Esophagus squamous epithelium (tissue), 5 donors: Measurements from ENCODE around the gene RIMKLB. TPM values are rescaled to one million over a fixed set of nuclear protein-coding genes. Genes with fewer than 3 reads are reported as not detected.

Experiments
- DNase-seq: peaks from one replicate; lab custom pipeline; 2025; lab: John Stamatoyannopoulos, UW
- H3K27ac ChIP-seq, 4 donors: fragments of 200-600 bp; sonication (generic); one replicate each; pipeline ENCODE4 v1.5.1; 2016 to 2019; ENCODE audit warnings: mild to moderate bottlenecking in 1 of 4
- H3K27me3 ChIP-seq, 4 donors: fragments of 200-600 bp; sonication (generic); 1 replicate in 3 of 4; 2 replicates in 1 of 4; pipeline versions ENCODE4 v1.5.1 to v1.6.0; 2017 to 2021; ENCODE audit warnings: antibody characterized with exemption in 1 of 4
- H3K36me3 ChIP-seq, 3 donors: fragments of 200-600 bp; sonication (generic); one replicate each; pipeline ENCODE4 v1.5.1; 2016 to 2019
- H3K4me1 ChIP-seq, 3 donors: fragments of 200-600 bp; sonication (generic); one replicate each; pipeline ENCODE4 v1.5.1; 2017 to 2019
- H3K4me3 ChIP-seq, 4 donors: fragments of 200-600 bp; sonication (generic); 1 replicate in 3 of 4; 2 replicates in 1 of 4; pipeline ENCODE4 v1.5.1; 2016 to 2019; ENCODE audit warnings: mild to moderate bottlenecking in 2 of 4, moderate library complexity in 1 of 4
- H3K9me3 ChIP-seq, 3 donors: fragments of 200-600 bp; sonication (generic); one replicate each; pipeline ENCODE4 v1.5.1; 2016 to 2019
- POLR2A ChIP-seq, 4 donors: fragments of 450-650 bp; IDR thresholded peaks; one replicate each; pipeline ENCODE4 v1.6.1; 2017; ENCODE audit warnings: antibody characterized with exemption in 4 of 4, mild to moderate bottlenecking in 4 of 4, moderate library complexity in 3 of 4
- WGBS, 2 donors: methylation state at CpG; one replicate each; pipeline ENCODE4 v1.1.5; 2018; 5-methylcytosine and 5-hydroxymethylcytosine counted together
- intact Hi-C: fragments of 100-400 bp; cut with DNase I; formaldehyde crosslinking; loops from one replicate; pipeline ENCODE4 v1.15.0; 2022
- total RNA-seq, 4 donors: library from RNA; depleted of rRNA; stranded (reverse); fragments of >200 nt; gene quantifications; one replicate each; pipeline ENCODE4 v1.1.0, GENCODE V29; 2016
- TF ChIP-seq, protein P1 (sequence below), 6 experiments: fragments of 450-650 bp in 4 of 6; fragments of 200-600 bp in 2 of 6; sonication (generic) in 2 of 6; IDR thresholded peaks; one replicate each; pipeline ENCODE4 v1.5.1; 2016 to 2019; ENCODE audit warnings: antibody characterized with exemption in 6 of 6, mild to moderate bottlenecking in 4 of 6, moderate library complexity in 4 of 6
- donor health status: DM: yes; HTN: yes; CAD: no.

RIMKLB gene
- total RNA-seq, 4 donors from 2014 or later = 8.0 to 37.8 (median 15.0) TPM

DNA sequence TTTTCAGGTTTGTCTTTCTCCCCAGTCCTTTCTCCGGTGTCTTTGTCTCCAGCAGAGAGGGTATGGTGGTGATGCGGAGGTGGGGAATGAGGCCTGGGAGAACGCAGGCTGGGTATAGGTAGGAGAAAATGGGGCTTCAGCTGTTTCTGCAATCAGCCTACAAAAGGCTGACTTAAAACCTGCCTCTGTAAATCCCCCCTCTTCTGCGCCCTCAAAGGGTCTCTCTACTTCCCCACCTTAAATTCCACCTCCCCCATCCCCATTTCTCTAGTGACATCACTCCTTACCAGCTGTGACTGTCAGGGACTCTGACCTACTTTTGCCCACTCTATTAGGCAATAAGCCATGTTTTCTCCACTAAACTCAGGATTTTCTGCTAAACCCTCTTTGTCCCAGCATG lies 8.1 kb upstream of the RIMKLB start:
- WGBS, 2 donors = 90 to 93% methylated on average over 4 of the region's 4 CpGs
- Histone ChIP-seq H3K27ac (peak overlapping the region in 2 of 4 donors; percentile 10 to 31), H3K4me1 (peaks cover 14 to 41% (median 24%) of the 10 kb centered on the region in 3 donors), H3K36me3 (no peaks in the 10 kb centered on the region), H3K4me3 (no peak overlapping the region), H3K27me3 (no peaks in the 10 kb centered on the region), H3K9me3 (no peaks in the 10 kb centered on the region)
- TF ChIP-seq POLR2A (IDR thresholded peaks at IDR 0.05) = no peak
- DNase-seq = no peak
- intact Hi-C loops = loop anchor here (10.0 kb wide), 2 partner anchors 205 to 355 kb away; no protein-coding TSS in a partner anchor

DNA sequence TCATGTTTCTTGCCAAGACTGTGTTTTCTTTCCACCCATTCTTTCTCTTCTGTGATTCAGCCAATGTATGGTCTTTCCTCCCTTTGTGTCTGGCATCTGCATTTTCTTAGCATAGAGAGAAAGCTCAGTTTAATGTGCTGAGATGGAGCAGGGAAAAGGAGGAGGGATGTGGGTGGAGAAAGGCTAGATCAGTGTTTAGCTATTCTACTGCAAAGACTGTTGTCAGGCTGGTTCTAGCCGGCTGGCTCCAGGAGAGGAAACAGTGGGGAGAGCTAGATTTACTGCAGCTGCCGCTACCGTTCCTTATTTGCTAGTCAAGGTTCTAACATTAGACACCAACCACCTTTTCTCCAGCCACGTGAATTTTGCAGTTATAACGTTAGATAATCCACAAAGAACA lies 5.2 kb upstream of the RIMKLB start:
- intact Hi-C loops = no loop called here
- no peaks in the 10 kb centered on the region for H3K27me3 ChIP-seq
- no peak for DNase-seq

DNA sequence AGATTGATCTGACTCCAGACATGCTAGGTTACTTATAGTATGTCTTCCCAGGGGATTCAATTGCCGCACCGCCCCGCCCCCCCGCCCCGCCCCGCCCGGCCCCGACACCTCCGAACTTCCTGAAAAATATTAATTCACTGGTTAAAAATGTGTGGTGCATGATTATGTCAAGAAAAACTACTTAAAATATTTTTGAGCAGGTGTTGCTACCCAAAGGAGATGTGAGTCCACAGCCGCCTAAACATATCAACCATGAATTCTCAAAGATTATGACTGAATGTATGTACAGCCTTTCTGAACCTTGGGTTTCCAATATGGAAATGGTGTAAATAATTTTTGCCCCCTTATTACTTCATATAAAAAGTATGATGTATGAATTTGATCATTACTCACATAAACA lies 2.7 kb upstream of the RIMKLB start:
- WGBS, 2 donors = 64 to 89% methylated on average over 8 to 10 of the region's 10 CpGs
- H3K4me1 ChIP-seq = peaks cover 0 to 45% (median 16%) of the 10 kb centered on the region in 3 donors
- DNase-seq = no peak
- no peaks in the 10 kb centered on the region for H3K36me3 ChIP-seq
- intact Hi-C loops = no loop called here
- no peaks in the 10 kb centered on the region for H3K27me3 ChIP-seq
- no peak for TF ChIP-seq POLR2A (IDR thresholded peaks at IDR 0.05)
- TF ChIP-seq, protein P1, sequence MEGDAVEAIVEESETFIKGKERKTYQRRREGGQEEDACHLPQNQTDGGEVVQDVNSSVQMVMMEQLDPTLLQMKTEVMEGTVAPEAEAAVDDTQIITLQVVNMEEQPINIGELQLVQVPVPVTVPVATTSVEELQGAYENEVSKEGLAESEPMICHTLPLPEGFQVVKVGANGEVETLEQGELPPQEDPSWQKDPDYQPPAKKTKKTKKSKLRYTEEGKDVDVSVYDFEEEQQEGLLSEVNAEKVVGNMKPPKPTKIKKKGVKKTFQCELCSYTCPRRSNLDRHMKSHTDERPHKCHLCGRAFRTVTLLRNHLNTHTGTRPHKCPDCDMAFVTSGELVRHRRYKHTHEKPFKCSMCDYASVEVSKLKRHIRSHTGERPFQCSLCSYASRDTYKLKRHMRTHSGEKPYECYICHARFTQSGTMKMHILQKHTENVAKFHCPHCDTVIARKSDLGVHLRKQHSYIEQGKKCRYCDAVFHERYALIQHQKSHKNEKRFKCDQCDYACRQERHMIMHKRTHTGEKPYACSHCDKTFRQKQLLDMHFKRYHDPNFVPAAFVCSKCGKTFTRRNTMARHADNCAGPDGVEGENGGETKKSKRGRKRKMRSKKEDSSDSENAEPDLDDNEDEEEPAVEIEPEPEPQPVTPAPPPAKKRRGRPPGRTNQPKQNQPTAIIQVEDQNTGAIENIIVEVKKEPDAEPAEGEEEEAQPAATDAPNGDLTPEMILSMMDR (IDR thresholded peaks at IDR 0.05) = no peak
- no peak overlapping the region for H3K27ac ChIP-seq
- H3K4me3 ChIP-seq = no peak overlapping the region
- no peaks in the 10 kb centered on the region for H3K9me3 ChIP-seq

More for the DNA sequence above, 5.2 kb upstream of the RIMKLB start:
- Histone ChIP-seq H3K4me3 (no peak overlapping the region), H3K4me1 (peaks cover 14 to 45% (median 20%) of the 10 kb centered on the region in 3 donors), H3K9me3 (no peaks in the 10 kb centered on the region), H3K36me3 (no peaks in the 10 kb centered on the region), H3K27ac (peak overlapping the region in 3 of 4 donors; percentile 30 to 66 (median 42))
- TF ChIP-seq, protein P1 (IDR thresholded peaks at IDR 0.05) = no peak
- TF ChIP-seq POLR2A (IDR thresholded peaks at IDR 0.05) = no peak
- WGBS, 2 donors = 6 to 10% methylated on average over 5 of the region's 5 CpGs

DNA sequence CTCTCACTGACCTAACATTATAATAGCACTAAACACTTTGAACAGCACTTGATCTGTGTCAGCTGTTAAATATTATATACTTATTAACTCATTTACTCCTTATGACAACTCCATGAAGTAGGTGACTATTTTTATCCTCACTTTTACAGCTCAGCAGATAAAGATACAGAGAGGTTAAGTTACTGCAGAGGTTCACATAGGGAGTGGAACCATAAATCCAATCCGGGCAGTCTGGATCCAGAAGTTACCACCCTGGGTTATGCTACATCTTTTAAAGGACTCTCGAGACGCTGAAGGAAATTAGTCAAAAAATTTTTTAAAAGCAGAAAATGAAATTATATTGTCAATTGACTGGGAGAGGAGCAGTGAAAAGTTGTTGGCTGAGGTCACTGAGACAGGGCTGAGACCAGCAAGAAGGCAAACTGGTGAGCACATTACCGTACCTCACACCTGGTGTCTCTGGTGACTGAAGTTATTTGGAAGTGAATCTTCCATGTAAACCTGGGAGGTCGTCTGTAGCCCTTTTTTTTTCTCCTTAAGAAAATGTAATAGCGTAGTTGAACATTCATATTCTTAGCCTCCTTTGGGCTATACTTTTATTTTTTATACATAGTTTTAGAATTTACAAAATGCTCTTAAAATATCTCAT lies 1.2 kb upstream of the RIMKLB start:
- intact Hi-C loops = no loop called here
- TF ChIP-seq, protein P1 (IDR thresholded peaks at IDR 0.05) = no peak
- TF ChIP-seq POLR2A (IDR thresholded peaks at IDR 0.05) = no peak
- Histone ChIP-seq H3K9me3 (no peaks in the 10 kb centered on the region), H3K27me3 (no peaks in the 10 kb centered on the region), H3K36me3 (no peaks in the 10 kb centered on the region), H3K27ac (peak overlapping the region; percentile 89 to 96 (median 92)), H3K4me3 (peak overlapping the region in 3 of 4 donors; percentile 90 to 98 (median 95)), H3K4me1 (peaks cover 0 to 60% (median 16%) of the 10 kb centered on the region in 3 donors)
- 29 to 33% methylated on average over 6 of the region's 6 CpGs for WGBS, 2 donors
- DNase-seq = no peak

DNA sequence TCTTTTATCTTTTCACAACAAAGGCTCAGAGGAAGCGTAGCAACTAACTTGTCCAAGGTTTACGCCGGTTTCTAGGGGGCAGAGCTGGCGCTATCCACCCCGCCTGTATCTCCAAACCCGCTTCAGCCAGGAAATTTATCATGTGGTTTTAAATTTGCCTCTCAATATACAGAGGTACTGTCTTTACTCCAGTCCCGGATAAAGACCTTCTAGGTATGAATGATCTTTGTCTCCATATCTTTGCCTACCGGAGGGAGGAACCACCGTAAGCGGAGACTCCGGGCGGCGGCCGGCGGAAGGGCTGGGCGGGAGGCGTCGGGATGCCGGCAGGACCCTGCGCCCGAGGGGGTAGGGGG lies 693 bp upstream of the RIMKLB start:
- peak overlapping the region; percentile 89 to 96 (median 92) for H3K27ac ChIP-seq
- peaks cover 0 to 61% (median 16%) of the 10 kb centered on the region in 3 donors for H3K4me1 ChIP-seq
- no peaks in the 10 kb centered on the region for H3K9me3 ChIP-seq
- H3K4me3 ChIP-seq = peak overlapping the region; percentile 90 to 99 (median 96)
- H3K27me3 ChIP-seq = no peaks in the 10 kb centered on the region
- no peak for DNase-seq
- intact Hi-C loops = no loop called here
- WGBS, 2 donors = 0 to 2% methylated on average over 7 to 10 of the region's 21 CpGs
- H3K36me3 ChIP-seq = no peaks in the 10 kb centered on the region
- TF ChIP-seq, protein P1 (IDR thresholded peaks at IDR 0.05) = no peak
- TF ChIP-seq POLR2A (IDR thresholded peaks at IDR 0.05) = no peak
